HEK293 (cell line): ENCODE data around the gene CDK4.

Experiments used
- CTCF ChIA-PET: fragments of 350-600 bp; formaldehyde crosslinking; extraction: SDS; loops from one replicate; lab custom pipeline; 2021; ENCODE audit warnings: antibody characterized with exemption; lab: Yijun Ruan, JAX
- POLR2A ChIA-PET: fragments of 300-600 bp; formaldehyde crosslinking; extraction: SDS; loops from one replicate; lab custom pipeline; 2020; ENCODE audit warnings: antibody characterized with exemption, inconsistent platforms; lab: Yijun Ruan, JAX
- H3K27ac ChIP-seq: fragments of 200-500 bp; sonication (Bioruptor generic); 2 replicates; pipeline ENCODE4 v1.5.1; 2014; ENCODE audit warnings: low read depth, low read length, control low read depth, inconsistent platforms; ENCODE audit errors: extremely low read depth
- H3K36me3 ChIP-seq, 2 experiments: fragments of 200-500 bp in 1 of 2; sonication (Bioruptor generic) in 1 of 2; 1 replicate in 1 of 2; 2 replicates in 1 of 2; pipeline ENCODE4 v1.5.1; 2014 to 2017; ENCODE audit warnings: inconsistent platforms in 2 of 2, low read length in 2 of 2; ENCODE audit not compliant: control insufficient read depth in 2 of 2, insufficient read depth in 1 of 2
- H3K4me1 ChIP-seq: fragments of 200-500 bp; sonication (Bioruptor generic); 2 replicates; pipeline ENCODE4 v1.5.1; 2014; ENCODE audit warnings: mild to moderate bottlenecking, low read length, inconsistent platforms; ENCODE audit not compliant: control insufficient read depth, insufficient read depth
- H3K4me3 ChIP-seq: 2 replicates; pipeline ENCODE4 v1.5.1; 2011; ENCODE audit warnings: low read depth, mild to moderate bottlenecking, control low read depth, low read length, moderate library complexity
- H3K9me3 ChIP-seq: fragments of 200-500 bp; sonication (Bioruptor generic); 2 replicates; pipeline ENCODE4 v1.5.1; 2014; ENCODE audit warnings: low read depth, low read length, inconsistent platforms; ENCODE audit not compliant: control insufficient read depth, insufficient read depth
- KLF16 ChIP-seq: fragments of 450-650 bp; formaldehyde crosslinking; IDR thresholded peaks from 2 replicates; pipeline ENCODE4 v1.5.1; 2017; ENCODE audit warnings: missing biosample characterization, missing genetic modification characterization
- MZF1 ChIP-seq: fragments of 450-650 bp; formaldehyde crosslinking; IDR thresholded peaks from 2 replicates; pipeline ENCODE4 v1.5.1; 2017; ENCODE audit warnings: missing biosample characterization, missing genetic modification characterization, borderline replicate concordance
- PRDM1 ChIP-seq: fragments of 450-650 bp; formaldehyde crosslinking; IDR thresholded peaks from 2 replicates; pipeline ENCODE4; 2016; ENCODE audit warnings: missing biosample characterization, missing genetic modification characterization
- RBAK ChIP-seq: fragments of 450-650 bp; formaldehyde crosslinking; IDR thresholded peaks from 2 replicates; pipeline ENCODE4 v1.5.1; 2016; ENCODE audit warnings: missing biosample characterization, missing genetic modification characterization
- SCRT2 ChIP-seq: fragments of 450-650 bp; formaldehyde crosslinking; IDR thresholded peaks from 2 replicates; pipeline ENCODE4 v1.5.1; 2016; ENCODE audit warnings: missing biosample characterization, missing genetic modification characterization
- SP3 ChIP-seq: fragments of 450-650 bp; formaldehyde crosslinking; IDR thresholded peaks from 2 replicates; pipeline ENCODE4 v1.5.1; 2016; ENCODE audit warnings: missing biosample characterization, missing genetic modification characterization
- ZIC2 ChIP-seq: fragments of 450-650 bp; formaldehyde crosslinking; IDR thresholded peaks from 2 replicates; pipeline ENCODE4 v1.5.1; 2016; ENCODE audit warnings: missing biosample characterization, missing genetic modification characterization
- ZNF10 ChIP-seq: fragments of 450-650 bp; formaldehyde crosslinking; IDR thresholded peaks from 2 replicates; pipeline ENCODE4 v1.5.1; 2017; ENCODE audit warnings: missing biosample characterization, missing genetic modification characterization
- ZNF112 ChIP-seq: fragments of 450-650 bp; formaldehyde crosslinking; IDR thresholded peaks from 2 replicates; pipeline ENCODE4 v1.5.0; 2017; ENCODE audit warnings: missing biosample characterization, missing genetic modification characterization
- ZNF274 ChIP-seq, 2 experiments: fragments of 200-500 bp in 1 of 2; fragments of 450-650 bp in 1 of 2; sonication (Bioruptor generic) in 1 of 2; formaldehyde crosslinking in 1 of 2; IDR thresholded peaks; 2 replicates each; pipeline versions ENCODE4 v1.5.1 to v1.6.1; 2014 to 2016; ENCODE audit warnings: borderline replicate concordance in 1 of 2, inconsistent platforms in 1 of 2, low read length in 1 of 2, missing biosample characterization in 1 of 2, missing genetic modification characterization in 1 of 2
- ZNF354C ChIP-seq: fragments of 450-650 bp; formaldehyde crosslinking; IDR thresholded peaks from 2 replicates; pipeline ENCODE4 v1.5.1; 2016; ENCODE audit warnings: missing biosample characterization, missing genetic modification characterization, low read depth, borderline replicate concordance
- ZNF394 ChIP-seq: fragments of 450-650 bp; formaldehyde crosslinking; IDR thresholded peaks from 2 replicates; pipeline ENCODE4 v1.5.1; 2016; ENCODE audit warnings: missing biosample characterization, missing genetic modification characterization, mild to moderate bottlenecking, moderate library complexity, borderline replicate concordance
- ZNF416 ChIP-seq: fragments of 450-650 bp; formaldehyde crosslinking; IDR thresholded peaks from 2 replicates; pipeline ENCODE4 v1.5.1; 2016; ENCODE audit warnings: missing biosample characterization, missing genetic modification characterization
- ZNF449 ChIP-seq: fragments of 450-650 bp; formaldehyde crosslinking; IDR thresholded peaks from 2 replicates; pipeline ENCODE4 v1.5.1; 2017; ENCODE audit warnings: missing biosample characterization, mild to moderate bottlenecking, missing genetic modification characterization, moderate library complexity
- ZNF585B ChIP-seq: fragments of 450-650 bp; formaldehyde crosslinking; IDR thresholded peaks from 2 replicates; pipeline ENCODE4 v1.5.1; 2016; ENCODE audit warnings: missing biosample characterization, missing genetic modification characterization
- ZNF626 ChIP-seq: fragments of 450-650 bp; sonication (Bioruptor Pico); formaldehyde crosslinking; IDR thresholded peaks from 2 replicates; pipeline ENCODE4 v1.5.1; 2018; ENCODE audit warnings: missing biosample characterization, missing genetic modification characterization, inconsistent platforms
- ZNF707 ChIP-seq: fragments of 450-650 bp; formaldehyde crosslinking; IDR thresholded peaks from 2 replicates; pipeline ENCODE4 v1.5.1; 2016; ENCODE audit warnings: missing biosample characterization, missing genetic modification characterization
- ZNF768 ChIP-seq: fragments of 450-650 bp; formaldehyde crosslinking; IDR thresholded peaks from 2 replicates; pipeline ENCODE4 v1.5.1; 2018; ENCODE audit warnings: missing biosample characterization, mild to moderate bottlenecking, missing genetic modification characterization
- ZSCAN30 ChIP-seq: fragments of 450-650 bp; IDR thresholded peaks from 2 replicates; pipeline ENCODE4 v1.5.1; 2018; ENCODE audit warnings: missing biosample characterization, mild to moderate bottlenecking, missing genetic modification characterization, moderate library complexity
- TF ChIP-seq, protein P1 (sequence below): fragments of 450-650 bp; formaldehyde crosslinking; IDR thresholded peaks from 2 replicates; pipeline ENCODE4 v1.5.1; 2017; ENCODE audit warnings: missing biosample characterization, missing genetic modification characterization
- TF ChIP-seq, protein P2 (sequence below): fragments of 450-650 bp; formaldehyde crosslinking; conservative IDR thresholded peaks from 2 replicates; pipeline ENCODE4 v1.5.1; 2016; ENCODE audit warnings: low read depth, missing biosample characterization, missing genetic modification characterization

Gene CDK4

DNA sequence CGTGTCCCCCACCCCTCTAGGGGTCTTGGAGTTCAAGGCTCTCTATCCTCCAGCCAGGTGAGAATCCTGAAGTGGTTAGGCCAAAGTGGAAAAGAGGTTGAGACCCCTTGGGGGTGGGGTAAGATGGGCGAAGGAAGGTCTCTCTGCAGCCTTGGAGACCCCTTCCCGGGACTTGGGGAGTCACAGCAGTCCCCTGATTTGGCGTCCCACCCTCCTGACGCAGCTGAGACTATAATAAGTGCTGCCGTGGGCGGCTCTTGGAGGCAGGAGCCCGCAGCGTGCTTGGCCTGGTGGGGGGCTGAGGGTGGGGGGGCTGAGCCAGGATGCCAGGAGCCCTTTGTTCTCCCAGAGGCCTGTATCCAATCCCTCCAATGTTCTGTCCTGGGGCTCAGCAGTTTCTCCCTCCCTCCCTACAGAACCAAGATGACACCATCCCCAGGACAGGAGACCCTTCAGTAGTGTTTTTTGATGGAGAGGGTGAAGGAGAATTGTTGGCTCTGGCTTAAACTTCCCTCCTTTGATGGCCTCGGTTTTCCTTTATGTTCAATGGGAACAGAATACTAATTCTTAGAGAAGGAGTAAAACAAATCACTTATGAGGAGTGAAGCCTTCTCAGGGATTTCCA, 12.1 kb downstream of the CDK4 start:
- Histone ChIP-seq H3K4me3 (no peak overlapping the region), H3K9me3 (no peaks in the 10 kb centered on the region), H3K27ac (no peak overlapping the region), H3K4me1 (peaks cover 8% of the 10 kb centered on the region; the same call in 1 of the 2 replicates), H3K36me3 (no peaks in the 10 kb centered on the region)
- TF ChIP-seq ZNF626 (tag by site-specific recombination) = no peak
- TF ChIP-seq RBAK (tag by site-specific recombination) = no peak
- no peak for TF ChIP-seq ZNF354C (tag by site-specific recombination)
- TF ChIP-seq, protein P1, sequence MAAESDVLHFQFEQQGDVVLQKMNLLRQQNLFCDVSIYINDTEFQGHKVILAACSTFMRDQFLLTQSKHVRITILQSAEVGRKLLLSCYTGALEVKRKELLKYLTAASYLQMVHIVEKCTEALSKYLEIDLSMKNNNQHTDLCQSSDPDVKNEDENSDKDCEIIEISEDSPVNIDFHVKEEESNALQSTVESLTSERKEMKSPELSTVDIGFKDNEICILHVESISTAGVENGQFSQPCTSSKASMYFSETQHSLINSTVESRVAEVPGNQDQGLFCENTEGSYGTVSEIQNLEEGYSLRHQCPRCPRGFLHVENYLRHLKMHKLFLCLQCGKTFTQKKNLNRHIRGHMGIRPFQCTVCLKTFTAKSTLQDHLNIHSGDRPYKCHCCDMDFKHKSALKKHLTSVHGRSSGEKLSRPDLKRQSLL = no peak
- no peak for TF ChIP-seq ZNF274 (IDR thresholded peaks at IDR 0.05; ENCODE audit: low read length)
- no peak for TF ChIP-seq ZNF274 (tag by site-specific recombination; IDR thresholded peaks at IDR 0.05; ENCODE audit: borderline replicate concordance)
- TF ChIP-seq KLF16 (tag by site-specific recombination) = no peak
- no peak for TF ChIP-seq ZNF416 (tag by site-specific recombination)
- TF ChIP-seq, protein P2, sequence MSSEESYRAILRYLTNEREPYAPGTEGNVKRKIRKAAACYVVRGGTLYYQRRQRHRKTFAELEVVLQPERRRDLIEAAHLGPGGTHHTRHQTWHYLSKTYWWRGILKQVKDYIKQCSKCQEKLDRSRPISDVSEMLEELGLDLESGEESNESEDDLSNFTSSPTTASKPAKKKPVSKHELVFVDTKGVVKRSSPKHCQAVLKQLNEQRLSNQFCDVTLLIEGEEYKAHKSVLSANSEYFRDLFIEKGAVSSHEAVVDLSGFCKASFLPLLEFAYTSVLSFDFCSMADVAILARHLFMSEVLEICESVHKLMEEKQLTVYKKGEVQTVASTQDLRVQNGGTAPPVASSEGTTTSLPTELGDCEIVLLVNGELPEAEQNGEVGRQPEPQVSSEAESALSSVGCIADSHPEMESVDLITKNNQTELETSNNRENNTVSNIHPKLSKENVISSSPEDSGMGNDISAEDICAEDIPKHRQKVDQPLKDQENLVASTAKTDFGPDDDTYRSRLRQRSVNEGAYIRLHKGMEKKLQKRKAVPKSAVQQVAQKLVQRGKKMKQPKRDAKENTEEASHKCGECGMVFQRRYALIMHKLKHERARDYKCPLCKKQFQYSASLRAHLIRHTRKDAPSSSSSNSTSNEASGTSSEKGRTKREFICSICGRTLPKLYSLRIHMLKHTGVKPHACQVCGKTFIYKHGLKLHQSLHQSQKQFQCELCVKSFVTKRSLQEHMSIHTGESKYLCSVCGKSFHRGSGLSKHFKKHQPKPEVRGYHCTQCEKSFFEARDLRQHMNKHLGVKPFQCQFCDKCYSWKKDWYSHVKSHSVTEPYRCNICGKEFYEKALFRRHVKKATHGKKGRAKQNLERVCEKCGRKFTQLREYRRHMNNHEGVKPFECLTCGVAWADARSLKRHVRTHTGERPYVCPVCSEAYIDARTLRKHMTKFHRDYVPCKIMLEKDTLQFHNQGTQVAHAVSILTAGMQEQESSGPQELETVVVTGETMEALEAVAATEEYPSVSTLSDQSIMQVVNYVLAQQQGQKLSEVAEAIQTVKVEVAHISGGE = no peak
- no peak for TF ChIP-seq ZNF768 (tag by site-specific recombination)
- no peak for TF ChIP-seq ZNF112 (tag by site-specific recombination)
- no peak for TF ChIP-seq ZNF10 (tag by site-specific recombination)
- POLR2A ChIA-PET = no interaction called here
- CTCF ChIA-PET = interaction anchor here (0.6 kb wide), 1 partner anchor 38 kb away, joined by 4 read pairs; no protein-coding TSS in a partner anchor

DNA sequence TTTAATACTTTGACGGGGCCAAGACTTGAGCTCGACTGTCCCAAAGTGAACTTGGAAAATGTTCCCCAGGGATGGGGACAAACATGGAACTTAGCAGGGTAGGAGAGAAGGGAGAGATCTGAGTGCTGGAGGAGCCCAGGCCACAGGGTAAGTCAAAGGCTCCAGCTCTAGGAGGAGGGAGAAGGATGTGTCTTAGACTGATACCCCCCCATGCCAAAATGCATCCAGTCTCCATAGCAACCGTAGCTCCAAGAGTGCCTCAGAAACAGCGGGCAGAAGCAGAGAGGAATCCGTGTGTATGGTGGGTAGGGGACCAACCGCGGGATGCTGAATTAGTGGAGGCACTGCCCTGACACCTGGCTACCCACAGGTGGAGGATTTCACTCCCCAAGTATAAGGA, 12.7 kb downstream of the CDK4 start:
- TF ChIP-seq MZF1 (tag by site-specific recombination) (no peak), ZIC2 (tag by site-specific recombination) (no peak), SP3 (tag by site-specific recombination) (no peak), ZNF707 (tag by site-specific recombination) (no peak), ZNF394 (tag by site-specific recombination) (no peak), SCRT2 (tag by site-specific recombination) (no peak), ZNF585B (tag by site-specific recombination) (no peak), PRDM1 (no peak), ZSCAN30 (tag by site-specific recombination) (no peak), ZNF449 (tag by site-specific recombination) (no peak)
- TF ChIP-seq, protein P2 = no peak
- CTCF ChIA-PET = interaction anchor here (0.6 kb wide), 3 partner anchors 15 to 283 kb away, joined by 3 to 4 read pairs (median 3); no protein-coding TSS in a partner anchor
- POLR2A ChIA-PET = no interaction called here
- H3K9me3 ChIP-seq = no peaks in the 10 kb centered on the region
- no peak overlapping the region for H3K27ac ChIP-seq
- H3K4me1 ChIP-seq = peaks cover 8% of the 10 kb centered on the region; the same call in 1 of the 2 replicates
- no peak overlapping the region for H3K4me3 ChIP-seq
- H3K36me3 ChIP-seq = no peaks in the 10 kb centered on the region
